Chondrocyte (in vitro differentiated cells): ENCODE data around the gene EVI5. TPM values are rescaled to one million over a fixed set of nuclear protein-coding genes. Genes with fewer than 3 reads are reported as not detected.

ENCODE experiments used
- DNase-seq: peaks from one replicate; pipeline ENCODE4 v3.0.0; 2021; ENCODE audit warnings: mixed read lengths, low spot score
- H3K27ac Mint-ChIP-seq: one replicate; pipeline ENCODE4 v1.8.0; 2021; ENCODE audit warnings: mild to moderate bottlenecking, moderate library complexity, mixed read lengths; ENCODE audit not compliant: unreplicated experiment
- H3K27me3 Mint-ChIP-seq: 2 replicates; pipeline ENCODE4 v1.8.0; 2021; ENCODE audit warnings: low read depth, mixed read lengths
- H3K36me3 Mint-ChIP-seq: 2 replicates; pipeline ENCODE4 v1.8.0; 2021; ENCODE audit warnings: low read depth, mixed read lengths
- H3K4me1 Mint-ChIP-seq: 2 replicates; pipeline ENCODE4 v1.8.0; 2021; ENCODE audit warnings: low read depth, mild to moderate bottlenecking, mixed read lengths
- H3K4me3 Mint-ChIP-seq: one replicate; pipeline ENCODE4 v1.8.0; 2021; ENCODE audit warnings: mild to moderate bottlenecking, moderate library complexity, mixed read lengths; ENCODE audit not compliant: unreplicated experiment
- H3K9me3 Mint-ChIP-seq: 2 replicates; pipeline ENCODE4 v1.8.0; 2021; ENCODE audit warnings: low read depth, mixed read lengths
- total RNA-seq: library from RNA; stranded (reverse); gene quantifications from 3 replicates; pipeline ENCODE4 v1.2.1, GENCODE V29; 2021
- TF ChIP-seq, protein P1 (sequence below): fragments of 200-600 bp; sonication (generic); IDR thresholded peaks from 2 replicates; pipeline ENCODE4 v1.5.0; 2021; ENCODE audit warnings: antibody characterized with exemption, mild to moderate bottlenecking, moderate library complexity

The EVI5 gene
- total RNA-seq, 1 donor from 2014 or later, result 66.8 TPM

DNA sequence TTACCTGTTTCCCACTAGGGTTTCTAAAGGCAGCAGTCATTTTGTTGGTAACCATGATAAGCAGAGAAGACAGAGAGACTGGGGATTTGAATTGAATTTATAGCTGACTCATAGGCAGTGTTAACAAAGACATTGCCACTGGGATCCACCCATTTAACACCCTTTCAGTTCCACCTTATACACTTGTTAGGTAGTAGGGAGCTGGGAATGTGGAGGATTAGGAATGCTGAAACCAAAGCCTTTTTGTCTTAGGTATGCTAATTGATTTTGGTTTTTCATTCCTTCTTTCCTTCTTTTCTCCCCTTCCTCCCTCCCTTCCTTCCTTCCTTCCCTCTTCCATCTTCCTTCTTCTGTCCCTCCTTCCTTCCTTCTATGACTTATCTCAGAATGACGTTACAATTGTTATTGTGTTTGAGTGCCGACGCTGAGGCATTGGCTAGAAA, 7.5 kb upstream of the EVI5 start:
- peaks cover 8% of the 10 kb centered on the region for H3K9me3 Mint-ChIP-seq
- H3K36me3 Mint-ChIP-seq, result no peaks in the 10 kb centered on the region
- DNase-seq, result no peak
- TF ChIP-seq, protein P1, sequence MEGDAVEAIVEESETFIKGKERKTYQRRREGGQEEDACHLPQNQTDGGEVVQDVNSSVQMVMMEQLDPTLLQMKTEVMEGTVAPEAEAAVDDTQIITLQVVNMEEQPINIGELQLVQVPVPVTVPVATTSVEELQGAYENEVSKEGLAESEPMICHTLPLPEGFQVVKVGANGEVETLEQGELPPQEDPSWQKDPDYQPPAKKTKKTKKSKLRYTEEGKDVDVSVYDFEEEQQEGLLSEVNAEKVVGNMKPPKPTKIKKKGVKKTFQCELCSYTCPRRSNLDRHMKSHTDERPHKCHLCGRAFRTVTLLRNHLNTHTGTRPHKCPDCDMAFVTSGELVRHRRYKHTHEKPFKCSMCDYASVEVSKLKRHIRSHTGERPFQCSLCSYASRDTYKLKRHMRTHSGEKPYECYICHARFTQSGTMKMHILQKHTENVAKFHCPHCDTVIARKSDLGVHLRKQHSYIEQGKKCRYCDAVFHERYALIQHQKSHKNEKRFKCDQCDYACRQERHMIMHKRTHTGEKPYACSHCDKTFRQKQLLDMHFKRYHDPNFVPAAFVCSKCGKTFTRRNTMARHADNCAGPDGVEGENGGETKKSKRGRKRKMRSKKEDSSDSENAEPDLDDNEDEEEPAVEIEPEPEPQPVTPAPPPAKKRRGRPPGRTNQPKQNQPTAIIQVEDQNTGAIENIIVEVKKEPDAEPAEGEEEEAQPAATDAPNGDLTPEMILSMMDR, result no peak
- no peaks in the 10 kb centered on the region for H3K27me3 Mint-ChIP-seq
- peaks cover 25% of the 10 kb centered on the region for H3K4me1 Mint-ChIP-seq
- no peak overlapping the region for H3K27ac Mint-ChIP-seq
- H3K4me3 Mint-ChIP-seq, result no peak overlapping the region

- H3K36me3 Mint-ChIP-seq, result no peaks in the 10 kb centered on the region
- TF ChIP-seq, protein P1, result no peak
- no peak for DNase-seq
- H3K4me3 Mint-ChIP-seq, result no peak overlapping the region
- no peaks in the 10 kb centered on the region for H3K27me3 Mint-ChIP-seq
- H3K4me1 Mint-ChIP-seq, result peaks cover 20% of the 10 kb centered on the region
- no peak overlapping the region for H3K27ac Mint-ChIP-seq
- H3K9me3 Mint-ChIP-seq, result peaks cover 8% of the 10 kb centered on the region
These were observed 6.7 kb upstream of the EVI5 start for GRCh38 chr1:92791487-92792066.

DNA sequence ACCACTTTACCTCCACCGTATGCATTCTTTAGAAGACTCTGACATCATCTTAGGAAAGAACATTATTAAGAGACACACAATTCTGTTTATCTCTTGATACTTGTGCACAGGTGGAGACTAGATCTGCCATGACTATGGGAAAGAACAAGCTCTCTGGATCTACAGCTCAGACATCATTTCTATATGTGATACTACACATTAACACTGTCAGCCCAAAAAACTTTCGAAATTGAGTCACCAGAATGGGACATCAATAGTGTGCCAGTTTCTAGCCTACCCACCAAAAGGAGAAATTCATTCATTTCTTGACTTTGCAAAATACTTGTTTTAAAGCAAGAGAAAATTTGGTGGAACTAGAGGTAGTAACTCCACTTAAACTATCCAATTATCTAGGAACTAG, 6.0 kb upstream of the EVI5 start:
- Mint-ChIP-seq H3K9me3 (peaks cover 8% of the 10 kb centered on the region), H3K4me1 (peaks cover 19% of the 10 kb centered on the region), H3K27ac (no peak overlapping the region), H3K4me3 (no peak overlapping the region), H3K36me3 (no peaks in the 10 kb centered on the region), H3K27me3 (no peaks in the 10 kb centered on the region)
- TF ChIP-seq, protein P1, result no peak
- DNase-seq, result no peak

- no peaks in the 10 kb centered on the region for H3K27me3 Mint-ChIP-seq
- no peak for DNase-seq
- H3K9me3 Mint-ChIP-seq, result peaks cover 6% of the 10 kb centered on the region
- peaks cover 16% of the 10 kb centered on the region for H3K4me1 Mint-ChIP-seq
- H3K4me3 Mint-ChIP-seq, result no peak overlapping the region
- TF ChIP-seq, protein P1, result no peak
- H3K27ac Mint-ChIP-seq, result no peak overlapping the region
- no peaks in the 10 kb centered on the region for H3K36me3 Mint-ChIP-seq
These were observed 5.2 kb upstream of the EVI5 start for GRCh38 chr1:92790081-92790480.

- H3K4me1 Mint-ChIP-seq, result peaks cover 27% of the 10 kb centered on the region
- H3K9me3 Mint-ChIP-seq, result no peaks in the 10 kb centered on the region
- no peak for DNase-seq
- H3K27ac Mint-ChIP-seq, result peak overlapping the region; percentile 49
- TF ChIP-seq, protein P1, result no peak
- no peaks in the 10 kb centered on the region for H3K36me3 Mint-ChIP-seq
- H3K4me3 Mint-ChIP-seq, result no peak overlapping the region
- no peaks in the 10 kb centered on the region for H3K27me3 Mint-ChIP-seq
These were observed 1.4 kb upstream of the EVI5 start for GRCh38 chr1:92786111-92786901.
